DMS 273 (cell line): ENCODE results near the gene C15orf61.
A peak's percentile ranks its signal among the peaks of the same experiment; 100 is the strongest.

Source experiments
- DNase-seq: peaks from one replicate; lab custom pipeline; 2025; ENCODE audit not compliant: unreplicated experiment; lab: John Stamatoyannopoulos, UW

C15orf61 gene

GRCh38 chr15:67521029-67521782 is at the start of gene C15orf61:
TSS of gene C15orf61 (plus strand) at chr15:67521131. CDS start at chr15:67521249, 118 bp downstream.
- DNase-seq: peak; percentile 92

DNA sequence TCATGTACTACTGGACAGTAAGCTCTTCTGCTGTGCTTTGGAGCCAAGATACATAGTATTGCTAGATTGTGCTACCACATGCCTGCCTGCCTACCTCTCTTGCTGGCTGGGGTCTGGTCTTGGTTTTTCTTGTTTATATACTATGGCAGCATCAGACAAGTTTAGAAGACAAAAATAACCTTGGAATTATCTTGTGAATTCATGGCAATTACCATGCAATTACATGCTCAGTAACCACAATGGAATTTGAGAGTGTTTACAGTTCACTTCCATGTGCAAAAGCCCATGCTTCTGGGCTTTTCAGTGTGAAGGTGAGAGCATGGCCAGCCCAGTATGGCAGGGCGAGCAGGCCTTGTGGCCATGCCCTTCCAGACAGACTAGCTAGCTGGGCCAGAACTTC is 48.0 kb upstream of the C15orf61 start:
- no peak for DNase-seq

- DNase-seq: no peak
Observed at GRCh38 chr15:67474405-67475110, 46.4 kb upstream of the C15orf61 start.

- no peak for DNase-seq
Observed at GRCh38 chr15:67479781-67480505, 41.0 kb upstream of the C15orf61 start.

DNA sequence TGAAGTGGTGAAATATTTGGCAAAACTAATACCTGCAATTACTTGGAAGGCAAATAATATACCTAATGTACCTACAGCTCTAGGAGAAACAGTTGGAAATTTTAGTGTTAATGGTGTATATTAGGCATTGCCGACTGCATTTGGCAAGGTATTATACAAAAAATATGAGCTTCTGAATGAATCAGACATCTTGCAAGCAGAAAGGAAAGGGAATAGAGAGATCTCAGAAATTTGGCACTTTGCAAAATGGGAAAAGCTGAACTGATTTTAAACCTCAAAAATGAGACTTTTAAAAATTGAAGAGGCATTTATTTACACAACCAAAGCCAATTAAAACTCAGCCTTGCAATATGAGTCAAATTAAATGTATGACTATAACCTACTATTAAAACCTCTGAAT is 40.2 kb upstream of the C15orf61 start:
- DNase-seq: no peak

- DNase-seq: no peak
Observed at GRCh38 chr15:67481680-67482079, 39.3 kb upstream of the C15orf61 start.

DNA sequence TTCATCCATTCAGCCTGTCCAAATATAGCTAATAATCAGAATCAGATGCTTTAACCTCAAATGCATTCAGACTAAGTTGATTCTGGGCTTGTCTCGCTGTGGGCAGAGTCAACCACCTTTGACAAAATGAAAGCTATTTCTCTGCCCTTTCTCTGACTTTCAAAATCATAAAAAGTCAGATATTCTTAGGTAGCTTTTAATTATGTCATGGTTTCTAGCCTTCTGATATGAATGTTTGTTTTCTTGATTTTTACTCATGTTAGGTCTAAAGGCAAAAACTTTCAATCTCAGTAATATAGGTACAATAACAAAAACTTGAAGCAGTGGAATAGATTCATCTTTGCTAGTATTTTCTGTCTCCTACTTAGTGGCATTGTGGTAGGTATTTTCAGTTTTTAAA is 25.3 kb upstream of the C15orf61 start:
- DNase-seq: no peak

DNA sequence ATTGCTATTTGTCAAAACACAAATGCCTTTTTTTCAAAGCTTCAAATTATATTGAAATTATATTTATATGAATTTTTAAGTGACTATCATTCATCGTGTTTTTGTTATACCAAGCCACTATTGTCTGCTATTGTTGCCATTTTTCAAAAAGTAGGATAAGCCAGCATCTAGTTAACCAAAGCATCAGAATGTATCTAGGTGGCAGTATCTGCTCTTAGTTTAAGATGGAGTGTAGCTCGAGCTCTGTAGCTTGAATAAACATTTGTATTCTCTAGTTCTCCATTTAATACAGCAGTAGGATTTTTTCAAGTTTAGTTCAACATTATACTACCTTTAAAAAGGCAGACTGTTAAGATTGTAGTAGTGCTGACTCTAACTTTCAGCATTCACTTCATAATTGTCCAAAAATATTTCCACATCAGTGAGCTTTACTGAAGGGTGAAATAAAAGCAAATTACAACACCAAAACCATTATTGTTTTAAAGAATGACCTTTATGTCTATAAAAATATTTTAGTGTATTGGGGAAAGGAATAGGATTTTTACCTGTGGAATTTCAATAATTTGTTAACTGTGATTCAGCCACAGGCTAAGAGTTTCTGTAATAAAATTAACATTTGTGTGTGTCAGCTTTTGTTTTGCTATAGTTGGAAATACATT is 19.6 kb upstream of the C15orf61 start:
- peak; percentile 14 for DNase-seq

- DNase-seq: peak; percentile 29
Observed at GRCh38 chr15:67501836-67502461, 19.0 kb upstream of the C15orf61 start.

DNA sequence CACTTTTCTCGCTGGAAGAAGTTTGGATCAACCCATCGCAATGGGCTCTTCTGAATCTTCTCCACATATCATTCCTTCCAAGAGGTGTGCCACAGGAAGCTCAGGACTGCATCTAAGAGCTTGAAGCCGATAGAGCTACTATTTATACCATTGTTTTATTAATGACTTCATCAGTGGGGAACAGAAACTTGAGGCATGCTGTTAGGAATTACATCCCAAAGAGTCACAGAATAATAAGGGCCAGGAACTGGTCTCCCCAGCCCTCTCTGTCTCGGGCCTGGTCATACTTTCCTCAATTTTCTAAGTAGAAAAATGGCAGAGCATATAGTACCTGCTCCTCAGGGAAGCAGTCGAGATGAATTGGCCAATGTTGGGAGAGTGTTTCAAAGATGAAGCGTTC is 16.9 kb upstream of the C15orf61 start:
- DNase-seq: no peak

GRCh38 chr15:67504796-67505195 is 16.1 kb upstream of the C15orf61 start:
- DNase-seq: no peak

GRCh38 chr15:67505675-67506572 is 15.0 kb upstream of the C15orf61 start:
- DNase-seq: no peak

GRCh38 chr15:67506775-67507747 is 13.9 kb upstream of the C15orf61 start:
- DNase-seq: no peak

DNA sequence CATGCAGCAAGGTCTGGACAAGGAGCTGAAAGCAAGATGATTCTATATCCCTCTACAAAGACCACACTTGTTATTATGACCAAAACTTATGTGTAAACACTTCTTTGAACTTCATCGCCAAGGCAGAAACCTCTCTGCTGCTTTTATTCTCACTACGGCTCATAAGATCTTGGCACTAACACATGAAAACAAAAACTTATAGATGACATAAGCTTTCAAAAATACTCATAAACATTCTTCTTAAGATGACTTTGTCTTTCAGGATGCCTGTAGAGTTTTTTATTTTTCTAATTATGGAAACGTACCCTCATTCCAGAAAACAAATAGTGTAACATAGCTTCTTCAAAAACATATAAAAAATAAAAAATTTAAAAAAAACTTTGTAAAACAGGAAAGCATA is 12.5 kb upstream of the C15orf61 start:
- DNase-seq: no peak

GRCh38 chr15:67509918-67510317 is 11.0 kb upstream of the C15orf61 start:
- DNase-seq: no peak

- no peak for DNase-seq
Observed at GRCh38 chr15:67510597-67511190, 10.2 kb upstream of the C15orf61 start.

DNA sequence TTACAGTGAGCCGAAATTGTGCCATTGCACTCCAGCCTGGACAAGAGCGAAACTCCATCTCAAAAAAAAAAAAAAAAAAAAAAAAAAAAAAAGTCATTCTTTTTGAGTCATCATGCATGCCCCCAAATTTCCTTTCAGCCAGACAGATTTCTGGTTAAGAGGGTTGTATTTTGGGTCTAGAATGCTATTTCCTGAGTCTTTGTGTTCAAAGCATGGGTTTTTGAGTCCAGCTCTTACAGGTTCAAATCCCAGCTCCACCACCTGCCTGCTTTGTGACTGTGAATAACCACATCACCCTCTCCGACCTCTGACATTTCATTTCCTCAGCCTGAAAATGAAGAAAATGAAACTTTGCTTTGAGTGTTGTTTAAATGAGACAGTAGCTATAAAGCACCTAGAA is 9.3 kb upstream of the C15orf61 start:
- no peak for DNase-seq

GRCh38 chr15:67512140-67512539 is 8.8 kb upstream of the C15orf61 start:
- DNase-seq: no peak
